ENCODE data around the gene MVK.

DNA sequence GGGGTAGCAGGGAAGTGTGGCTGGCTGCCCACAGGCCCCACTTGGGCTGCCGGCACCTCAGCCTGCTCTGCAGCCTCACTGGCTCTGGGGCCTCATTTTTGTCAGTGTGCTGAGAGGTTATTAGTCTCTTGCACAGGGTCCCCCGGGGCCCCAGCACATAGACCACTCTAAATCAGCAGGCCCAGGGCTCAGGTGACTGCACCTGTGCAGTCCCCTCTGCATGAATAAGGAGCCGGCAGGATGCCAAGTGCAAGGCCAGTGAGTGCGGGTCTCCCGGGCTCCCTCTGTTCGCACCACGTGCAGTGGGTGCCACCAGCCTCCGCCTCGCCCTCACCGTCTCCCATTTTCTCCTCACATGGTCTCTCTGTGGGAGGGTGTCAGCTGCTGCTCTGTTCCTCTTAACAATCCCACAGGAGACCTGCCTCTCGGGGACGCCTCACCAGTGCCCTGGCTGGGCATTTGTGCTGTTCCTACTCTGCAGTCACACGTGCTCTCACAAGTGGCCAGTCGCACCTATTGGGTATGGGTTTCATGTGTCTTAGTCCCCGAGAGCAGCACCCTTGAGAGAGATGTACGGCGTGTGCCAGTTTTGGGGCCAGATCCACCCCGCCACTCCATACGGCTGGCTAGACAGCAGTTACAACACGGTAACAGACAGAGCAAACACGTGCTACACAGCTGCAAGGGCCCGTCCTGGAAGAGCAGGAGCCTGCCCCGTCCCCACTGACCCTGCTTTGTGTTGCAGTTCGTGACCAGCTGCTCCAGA lies 40.7 kb upstream of the MVK start:
- no peak for TF ChIP-seq BHLHE40 (IDR thresholded peaks at IDR 0.05; ENCODE audit: borderline replicate concordance)
- no peak for TF ChIP-seq FOXM1 (IDR thresholded peaks at IDR 0.05; ENCODE audit: borderline replicate concordance)
- TF ChIP-seq, protein P1, sequence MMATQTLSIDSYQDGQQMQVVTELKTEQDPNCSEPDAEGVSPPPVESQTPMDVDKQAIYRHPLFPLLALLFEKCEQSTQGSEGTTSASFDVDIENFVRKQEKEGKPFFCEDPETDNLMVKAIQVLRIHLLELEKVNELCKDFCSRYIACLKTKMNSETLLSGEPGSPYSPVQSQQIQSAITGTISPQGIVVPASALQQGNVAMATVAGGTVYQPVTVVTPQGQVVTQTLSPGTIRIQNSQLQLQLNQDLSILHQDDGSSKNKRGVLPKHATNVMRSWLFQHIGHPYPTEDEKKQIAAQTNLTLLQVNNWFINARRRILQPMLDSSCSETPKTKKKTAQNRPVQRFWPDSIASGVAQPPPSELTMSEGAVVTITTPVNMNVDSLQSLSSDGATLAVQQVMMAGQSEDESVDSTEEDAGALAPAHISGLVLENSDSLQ (IDR thresholded peaks at IDR 0.05): no peak

All from HEK293T (cell line).